H9 (cell line): ENCODE results near the gene EPB41L1. TPM values are rescaled to one million over a fixed set of nuclear protein-coding genes. Genes with fewer than 3 reads are reported as not detected.
A peak's percentile ranks its signal among the peaks of the same experiment; 100 is the strongest.

Experiments
- DNase-seq: peaks from one replicate; pipeline ENCODE4 v3.0.0-alpha.2; 2017
- H2AFZ ChIP-seq: one replicate; pipeline ENCODE4 v1.6.1; 2013; ENCODE audit warnings: mild to moderate bottlenecking, low read length, control low read depth, moderate library complexity
- H2AK5ac ChIP-seq: 2 replicates; pipeline ENCODE4 v1.6.1; 2013; ENCODE audit warnings: low read length, control low read depth, mixed read lengths; ENCODE audit not compliant: insufficient read length
- H2BK120ac ChIP-seq: one replicate; pipeline ENCODE4 v1.6.1; 2013; ENCODE audit warnings: low read depth, mild to moderate bottlenecking, low read length, control low read depth, inconsistent platforms; ENCODE audit not compliant: poor library complexity, severe bottlenecking
- H2BK12ac ChIP-seq: 2 replicates; pipeline ENCODE4 v1.6.1; 2013; ENCODE audit warnings: low read length, control low read depth, mixed read lengths, low read depth; ENCODE audit not compliant: insufficient read length
- H2BK15ac ChIP-seq: 2 replicates; pipeline ENCODE4 v1.6.1; 2013; ENCODE audit warnings: low read depth, low read length, control low read depth
- H2BK20ac ChIP-seq: one replicate; pipeline ENCODE4 v1.6.1; 2013; ENCODE audit warnings: low read depth, mild to moderate bottlenecking, low read length, control low read depth, inconsistent platforms; ENCODE audit not compliant: poor library complexity, severe bottlenecking
- H2BK5ac ChIP-seq: 2 replicates; pipeline ENCODE4 v1.6.1; 2013; ENCODE audit warnings: low read length, control low read depth, mixed read lengths; ENCODE audit not compliant: insufficient read length
- H3K14ac ChIP-seq: 2 replicates; pipeline ENCODE4 v1.6.1; 2013; ENCODE audit warnings: low read length, control low read depth; ENCODE audit not compliant: insufficient read depth
- H3K18ac ChIP-seq: 2 replicates; pipeline ENCODE4 v1.6.1; 2013; ENCODE audit warnings: low read depth, mild to moderate bottlenecking, mixed read lengths, low read length, control low read depth; ENCODE audit not compliant: insufficient read length
- H3K23ac ChIP-seq: 2 replicates; pipeline ENCODE4 v1.6.1; 2013; ENCODE audit warnings: low read length, control low read depth, mixed read lengths, low read depth; ENCODE audit not compliant: insufficient read length
- H3K23me2 ChIP-seq: 2 replicates; pipeline ENCODE4 v1.6.1; 2013; ENCODE audit warnings: low read depth, mild to moderate bottlenecking, mixed read lengths, low read length, control low read depth; ENCODE audit not compliant: insufficient read length, poor library complexity, severe bottlenecking
- H3K27ac ChIP-seq: 2 replicates; pipeline ENCODE4 v1.5.1; 2013; ENCODE audit warnings: low read length, control low read depth, mixed read lengths, low read depth; ENCODE audit not compliant: insufficient read length
- H3K27me3 ChIP-seq: 2 replicates; pipeline ENCODE4 v1.6.1; 2013; ENCODE audit warnings: low read length, control low read depth, inconsistent platforms; ENCODE audit not compliant: insufficient read depth
- H3K4ac ChIP-seq: 2 replicates; pipeline ENCODE4 v1.6.1; 2013; ENCODE audit warnings: low read depth, mild to moderate bottlenecking, control low read depth, inconsistent platforms, low read length, moderate library complexity
- H3K4me1 ChIP-seq: 2 replicates; pipeline ENCODE4 v1.6.1; 2013; ENCODE audit warnings: low read length, control low read depth, inconsistent platforms; ENCODE audit not compliant: insufficient read depth
- H3K4me2 ChIP-seq: 2 replicates; pipeline ENCODE4 v1.6.1; 2013; ENCODE audit warnings: low read length, control low read depth, mixed read lengths; ENCODE audit not compliant: insufficient read length, insufficient read depth
- H3K56ac ChIP-seq: 2 replicates; pipeline ENCODE4 v1.6.1; 2013; ENCODE audit warnings: low read depth, mild to moderate bottlenecking, mixed read lengths, low read length, control low read depth; ENCODE audit not compliant: insufficient read length
- H3K79me1 ChIP-seq: 2 replicates; pipeline ENCODE4 v1.6.1; 2013; ENCODE audit warnings: low read depth, mild to moderate bottlenecking, moderate library complexity, low read length, control low read depth, inconsistent platforms; ENCODE audit not compliant: insufficient read depth, poor library complexity, severe bottlenecking
- H3K79me2 ChIP-seq: 2 replicates; pipeline ENCODE4 v1.6.1; 2013; ENCODE audit warnings: low read length, control low read depth, inconsistent platforms; ENCODE audit not compliant: insufficient read depth
- H3K9ac ChIP-seq: 2 replicates; pipeline ENCODE4 v1.6.1; 2013; ENCODE audit warnings: low read length, control low read depth, mixed read lengths; ENCODE audit not compliant: insufficient read length; ENCODE audit errors: extremely low read depth
- H3K9me3 ChIP-seq: one replicate; pipeline ENCODE4 v1.6.1; 2013; ENCODE audit warnings: low read depth, low read length, inconsistent platforms; ENCODE audit not compliant: control insufficient read depth
- H3T11ph ChIP-seq: one replicate; pipeline ENCODE4 v1.6.1; 2013; ENCODE audit warnings: mild to moderate bottlenecking, low read length, control low read depth, inconsistent platforms
- H4K20me1 ChIP-seq: one replicate; pipeline ENCODE4 v1.6.1; 2013; ENCODE audit not compliant: control insufficient read depth, insufficient read length, insufficient read depth
- H4K5ac ChIP-seq: 2 replicates; pipeline ENCODE4 v1.6.1; 2013; ENCODE audit warnings: low read depth, mild to moderate bottlenecking, mixed read lengths, low read length, control low read depth; ENCODE audit not compliant: insufficient read length
- H4K8ac ChIP-seq: replicated peaks from 2 replicates; pipeline ENCODE4 v1.6.1; 2013; ENCODE audit warnings: low read length, control low read depth, mixed read lengths, low read depth; ENCODE audit not compliant: insufficient read length
- H4K91ac ChIP-seq: 2 replicates; pipeline ENCODE4 v1.6.1; 2013; ENCODE audit warnings: low read depth, mild to moderate bottlenecking, moderate library complexity, mixed read lengths, low read length, control low read depth; ENCODE audit not compliant: insufficient read length
- H3K27ac Mint-ChIP-seq, 3 experiments: 2 replicates in 2 of 3; 3 replicates in 1 of 3; pipeline ENCODE4 v1.8.0; 2020 to 2021; ENCODE audit warnings: mixed read lengths in 3 of 3, mild to moderate bottlenecking in 1 of 3, moderate library complexity in 1 of 3
- H3K27me3 Mint-ChIP-seq: 2 replicates; pipeline ENCODE4 v1.8.0; 2021; ENCODE audit warnings: low read depth, mild to moderate bottlenecking, moderate library complexity, mixed read lengths
- H3K36me3 Mint-ChIP-seq, 3 experiments: 2 replicates in 2 of 3; 3 replicates in 1 of 3; pipeline ENCODE4 v1.8.0; 2020 to 2021; ENCODE audit warnings: low read depth in 3 of 3, mixed read lengths in 3 of 3; ENCODE audit not compliant: insufficient read depth in 1 of 3
- H3K4me1 Mint-ChIP-seq, 2 experiments: 2 replicates each; pipeline ENCODE4 v1.8.0; 2020; ENCODE audit warnings: mixed read lengths in 2 of 2
- H3K4me3 Mint-ChIP-seq, 2 experiments: 2 replicates in 1 of 2; 3 replicates in 1 of 2; pipeline ENCODE4 v1.8.0; 2020 to 2021; ENCODE audit warnings: mild to moderate bottlenecking in 2 of 2, mixed read lengths in 2 of 2, moderate library complexity in 1 of 2
- H3K9me3 Mint-ChIP-seq, 2 experiments: 2 replicates in 1 of 2; 3 replicates in 1 of 2; pipeline ENCODE4 v1.8.0; 2020; ENCODE audit warnings: mild to moderate bottlenecking in 2 of 2, mixed read lengths in 2 of 2, moderate library complexity in 1 of 2
- WGBS: extraction: QIAGEN DNeasy Blood & Tissue Kit; methylation state at CpG from one replicate; pipeline ENCODE4 v1.1.7; 2013; ENCODE audit warnings: missing lambda C conversion rate, low lambda C conversion rate, mixed read lengths; ENCODE audit not compliant: insufficient read length; ENCODE audit errors: extremely low coverage; 5-methylcytosine and 5-hydroxymethylcytosine counted together
- total RNA-seq: library from RNA; stranded (reverse); gene quantifications from 2 replicates; pipeline ENCODE4 v1.2.1, GENCODE V29; 2021
- TF ChIP-seq, protein P1 (sequence below): fragments of 200-600 bp; sonication (generic); conservative IDR thresholded peaks from 3 replicates; pipeline ENCODE4 v1.8.0; 2021; ENCODE audit warnings: antibody characterized with exemption, mild to moderate bottlenecking

The EPB41L1 gene
- total RNA-seq, 1 experiment from 2014 or later = 31.1 TPM

DNA sequence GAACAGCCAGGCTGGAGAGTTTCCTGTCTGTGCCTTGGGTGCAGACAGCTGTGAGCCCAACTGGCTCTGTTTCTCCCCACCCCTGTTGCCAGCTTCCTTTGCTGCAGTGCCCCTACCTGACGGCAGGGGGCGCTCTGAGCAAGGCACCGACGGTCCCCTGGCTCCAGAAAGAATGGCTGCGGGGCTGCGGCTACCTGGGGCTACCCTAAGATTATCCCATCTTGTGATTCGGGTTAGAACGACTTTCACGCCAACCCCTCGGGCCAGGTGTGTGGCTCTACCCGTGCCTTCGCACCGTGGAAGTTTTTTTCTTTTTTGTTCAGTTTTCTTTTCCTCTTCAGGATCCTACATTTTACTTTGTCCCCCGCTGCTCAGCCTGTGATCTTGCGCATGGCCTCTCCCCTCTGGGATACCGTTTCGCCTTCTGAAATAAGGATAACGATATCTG, 48.4 kb downstream of the EPB41L1 start:
- Histone ChIP-seq H2AK5ac (no peak overlapping the region), H4K5ac (no peak overlapping the region), H2AFZ (no peak overlapping the region), H2BK15ac (no peak overlapping the region), H2BK20ac (no peak overlapping the region), H3K9ac (no peak overlapping the region), H4K91ac (no peak overlapping the region), H3K4ac (no peak overlapping the region), H2BK12ac (no peak overlapping the region), H3K4me2 (no peak overlapping the region), H3T11ph (no peak overlapping the region), H3K27ac (no peak overlapping the region), H3K23ac (no peak overlapping the region), H3K18ac (no peak overlapping the region), H2BK5ac (no peak overlapping the region), H3K9me3 (no peaks in the 10 kb centered on the region), H4K8ac (no peak overlapping the region), H3K79me2 (no peaks in the 10 kb centered on the region), H3K27me3 (no peaks in the 10 kb centered on the region), H3K79me1 (no peaks in the 10 kb centered on the region), H2BK120ac (no peak overlapping the region), H3K14ac (no peak overlapping the region), H3K23me2 (no peaks in the 10 kb centered on the region), H3K56ac (no peak overlapping the region), H4K20me1 (no peaks in the 10 kb centered on the region), H3K4me1 (no peaks in the 10 kb centered on the region)
- H3K4me3 Mint-ChIP-seq = peak overlapping the region; percentile 1 to 2; a peak in 2 of 5 replicates
- no peaks in the 10 kb centered on the region; the same call in 1 of the 2 replicates for H3K27me3 Mint-ChIP-seq
- H3K4me1 Mint-ChIP-seq = peaks cover 4% of the 10 kb centered on the region in 2 experiments
- no peak overlapping the region for H3K27ac Mint-ChIP-seq
- no CpG with 5 or more reads among the region's 18 CpGs for WGBS
- peaks cover 0 to 1% of the 10 kb centered on the region in 2 experiments; a peak in 1 of 5 replicates for H3K9me3 Mint-ChIP-seq
- peak; percentile 86 for DNase-seq
- TF ChIP-seq, protein P1, sequence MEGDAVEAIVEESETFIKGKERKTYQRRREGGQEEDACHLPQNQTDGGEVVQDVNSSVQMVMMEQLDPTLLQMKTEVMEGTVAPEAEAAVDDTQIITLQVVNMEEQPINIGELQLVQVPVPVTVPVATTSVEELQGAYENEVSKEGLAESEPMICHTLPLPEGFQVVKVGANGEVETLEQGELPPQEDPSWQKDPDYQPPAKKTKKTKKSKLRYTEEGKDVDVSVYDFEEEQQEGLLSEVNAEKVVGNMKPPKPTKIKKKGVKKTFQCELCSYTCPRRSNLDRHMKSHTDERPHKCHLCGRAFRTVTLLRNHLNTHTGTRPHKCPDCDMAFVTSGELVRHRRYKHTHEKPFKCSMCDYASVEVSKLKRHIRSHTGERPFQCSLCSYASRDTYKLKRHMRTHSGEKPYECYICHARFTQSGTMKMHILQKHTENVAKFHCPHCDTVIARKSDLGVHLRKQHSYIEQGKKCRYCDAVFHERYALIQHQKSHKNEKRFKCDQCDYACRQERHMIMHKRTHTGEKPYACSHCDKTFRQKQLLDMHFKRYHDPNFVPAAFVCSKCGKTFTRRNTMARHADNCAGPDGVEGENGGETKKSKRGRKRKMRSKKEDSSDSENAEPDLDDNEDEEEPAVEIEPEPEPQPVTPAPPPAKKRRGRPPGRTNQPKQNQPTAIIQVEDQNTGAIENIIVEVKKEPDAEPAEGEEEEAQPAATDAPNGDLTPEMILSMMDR = peak; percentile 99
- H3K36me3 Mint-ChIP-seq = peaks cover 0 to 4% (median 0%) of the 10 kb centered on the region in 3 experiments; a peak in 1 of 7 replicates
